Osteoblast (primary cell): ENCODE data around the gene APOL5. TPM values are rescaled to one million over a fixed set of nuclear protein-coding genes. Genes with fewer than 3 reads are reported as not detected.
A peak's percentile ranks its signal among the peaks of the same experiment; 100 is the strongest.

Experiments used
- DNase-seq: peaks from one replicate; pipeline ENCODE4 v3.0.0; 2011; ENCODE audit warnings: low spot score, mixed read lengths; ENCODE audit not compliant: insufficient read length; ENCODE audit errors: missing footprints
- H2AFZ ChIP-seq: 2 replicates; pipeline ENCODE4 v1.6.0; 2011; ENCODE audit warnings: mild to moderate bottlenecking, low read length
- H3K27ac ChIP-seq: 2 replicates; pipeline ENCODE4 v1.5.1; 2011; ENCODE audit warnings: mild to moderate bottlenecking, low read depth, low read length, moderate library complexity
- H3K27me3 ChIP-seq: 2 replicates; pipeline ENCODE4 v1.6.0; 2012; ENCODE audit warnings: mild to moderate bottlenecking, control low read depth, inconsistent platforms, low read length, moderate library complexity; ENCODE audit not compliant: insufficient read depth
- H3K36me3 ChIP-seq: 2 replicates; pipeline ENCODE4 v1.5.1; 2011; ENCODE audit warnings: mild to moderate bottlenecking, low read length, control low read depth, moderate library complexity; ENCODE audit not compliant: insufficient read depth
- H3K4me1 ChIP-seq: 2 replicates; pipeline ENCODE4 v1.5.1; 2011; ENCODE audit warnings: mild to moderate bottlenecking, low read length, control low read depth, moderate library complexity; ENCODE audit not compliant: insufficient read depth
- H3K4me2 ChIP-seq: 2 replicates; pipeline ENCODE4 v1.6.0; 2011; ENCODE audit warnings: mild to moderate bottlenecking, low read length; ENCODE audit not compliant: insufficient read depth
- H3K4me3 ChIP-seq: fragments of 200-600 bp; sonication (generic); 3 replicates; pipeline ENCODE4 v1.5.1; 2012; ENCODE audit warnings: mild to moderate bottlenecking, low read length, inconsistent platforms; ENCODE audit not compliant: insufficient read depth
- H3K79me2 ChIP-seq: 2 replicates; pipeline ENCODE4 v1.6.0; 2012; ENCODE audit warnings: mild to moderate bottlenecking, low read length, control low read depth, inconsistent platforms; ENCODE audit not compliant: insufficient read depth
- H3K9me3 ChIP-seq: 2 replicates; pipeline ENCODE4 v1.5.1; 2011; ENCODE audit warnings: low read depth, low read length, control low read depth
- H4K20me1 ChIP-seq: 2 replicates; pipeline ENCODE4 v1.6.0; 2012; ENCODE audit warnings: mild to moderate bottlenecking, low read length, control low read depth; ENCODE audit not compliant: insufficient read depth
- CTCF ChIP-seq: IDR thresholded peaks from 2 replicates; pipeline ENCODE4 v1.5.1; 2011; ENCODE audit warnings: mild to moderate bottlenecking, low read depth, low read length, moderate library complexity; ENCODE audit errors: extremely low read depth
- total RNA-seq: library from RNA; depleted of rRNA; stranded (reverse); fragments of >200 nt; gene quantifications from 2 replicates; pipeline ENCODE4 v1.2.3, GENCODE V29; 2012

The APOL5 gene
- total RNA-seq, 1 donor = not detected

GRCh38 chr22:35743326-35743860 is 25.7 kb downstream of the APOL5 start:
- Histone ChIP-seq H3K9me3 (no peaks in the 10 kb centered on the region), H2AFZ (no peak overlapping the region), H3K27ac (peak overlapping the region; percentile 87), H3K27me3 (no peaks in the 10 kb centered on the region), H3K4me1 (peaks cover 45% of the 10 kb centered on the region), H3K4me3 (no peak overlapping the region), H3K4me2 (peak overlapping the region; percentile 56), H3K79me2 (no peaks in the 10 kb centered on the region), H4K20me1 (peaks cover 8% of the 10 kb centered on the region), H3K36me3 (peaks cover 58% of the 10 kb centered on the region)
- no peak for DNase-seq
- TF ChIP-seq CTCF = no peak

GRCh38 chr22:35746248-35746647 is 28.6 kb downstream of the APOL5 start:
- H4K20me1 ChIP-seq = peaks cover 13% of the 10 kb centered on the region
- H3K9me3 ChIP-seq = no peaks in the 10 kb centered on the region
- peaks cover 40% of the 10 kb centered on the region for H3K36me3 ChIP-seq
- DNase-seq = no peak
- H3K27me3 ChIP-seq = no peaks in the 10 kb centered on the region
- no peak overlapping the region for H2AFZ ChIP-seq
- H3K79me2 ChIP-seq = peaks cover 3% of the 10 kb centered on the region
- no peak for TF ChIP-seq CTCF
- no peak overlapping the region for H3K4me2 ChIP-seq
- no peak overlapping the region for H3K27ac ChIP-seq
- H3K4me1 ChIP-seq = peaks cover 45% of the 10 kb centered on the region
- no peak overlapping the region for H3K4me3 ChIP-seq

DNA sequence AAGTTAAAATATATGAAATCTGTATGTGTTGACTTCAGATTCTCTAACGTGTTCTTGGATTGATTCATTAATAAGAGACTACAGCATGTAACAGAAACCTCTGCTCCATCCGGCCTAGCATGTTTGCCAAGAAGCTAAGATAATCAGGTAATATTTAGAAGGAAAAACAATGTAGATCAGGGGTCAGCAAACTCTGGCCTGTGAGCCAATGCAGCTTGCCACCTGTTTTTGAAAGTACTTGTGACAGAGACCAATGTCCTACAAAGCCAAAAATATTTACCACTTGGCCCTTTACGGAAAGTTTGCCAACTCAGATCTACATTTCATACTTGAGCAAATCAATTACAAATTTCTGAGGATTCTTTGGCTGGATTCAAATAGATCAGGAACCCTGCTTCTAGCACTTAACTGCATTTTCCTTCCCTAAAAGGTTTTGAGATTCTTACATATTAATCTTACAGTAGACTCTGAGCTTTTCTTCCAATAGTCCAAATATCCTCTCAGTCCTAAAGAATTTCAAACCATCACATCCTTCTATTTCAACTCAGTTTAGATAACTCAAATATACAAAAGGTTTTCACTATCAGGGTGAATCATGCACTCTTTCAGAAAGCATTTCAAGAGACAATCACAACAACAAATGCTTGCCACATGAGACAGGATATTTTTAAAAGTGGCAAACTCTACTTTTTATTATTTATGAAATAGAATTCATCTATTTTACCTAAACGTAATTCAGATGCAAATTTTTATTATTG is 29.5 kb downstream of the APOL5 start:
- Histone ChIP-seq H3K79me2 (peaks cover 3% of the 10 kb centered on the region), H2AFZ (no peak overlapping the region), H3K4me3 (no peak overlapping the region), H3K27ac (no peak overlapping the region), H3K4me2 (no peak overlapping the region), H4K20me1 (peaks cover 9% of the 10 kb centered on the region), H3K36me3 (peaks cover 34% of the 10 kb centered on the region), H3K27me3 (no peaks in the 10 kb centered on the region), H3K4me1 (peaks cover 38% of the 10 kb centered on the region), H3K9me3 (no peaks in the 10 kb centered on the region)
- no peak for DNase-seq
- TF ChIP-seq CTCF = no peak

DNA sequence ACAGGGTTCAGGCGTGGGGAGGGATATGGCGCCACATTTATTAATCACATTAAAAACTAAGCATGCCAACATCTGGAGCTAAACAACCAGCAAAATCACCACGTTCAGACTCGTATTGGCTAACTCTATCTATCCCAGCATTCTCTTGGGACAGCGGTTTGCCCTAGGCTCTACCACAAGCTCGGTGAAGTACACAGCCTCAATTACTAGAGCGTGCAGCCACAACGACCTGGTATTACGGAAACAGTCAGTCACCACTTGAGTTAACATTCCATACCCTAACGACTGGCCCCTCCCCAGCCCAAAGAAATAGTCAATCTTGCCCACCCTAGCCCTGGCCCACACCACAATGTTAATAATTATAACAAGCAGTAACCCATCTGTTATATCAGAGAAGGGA is 32.1 kb downstream of the APOL5 start:
- peaks cover 5% of the 10 kb centered on the region for H4K20me1 ChIP-seq
- peaks cover 3% of the 10 kb centered on the region for H3K79me2 ChIP-seq
- peak overlapping the region; percentile 0 for H3K4me2 ChIP-seq
- no peak for TF ChIP-seq CTCF
- H3K4me1 ChIP-seq = peaks cover 22% of the 10 kb centered on the region
- no peaks in the 10 kb centered on the region for H3K9me3 ChIP-seq
- no peak for DNase-seq
- no peak overlapping the region for H2AFZ ChIP-seq
- peaks cover 24% of the 10 kb centered on the region for H3K36me3 ChIP-seq
- H3K27ac ChIP-seq = peak overlapping the region; percentile 9
- H3K27me3 ChIP-seq = no peaks in the 10 kb centered on the region
- H3K4me3 ChIP-seq = no peak overlapping the region
